ENCODE measurements around the gene BANK1.

DNA sequence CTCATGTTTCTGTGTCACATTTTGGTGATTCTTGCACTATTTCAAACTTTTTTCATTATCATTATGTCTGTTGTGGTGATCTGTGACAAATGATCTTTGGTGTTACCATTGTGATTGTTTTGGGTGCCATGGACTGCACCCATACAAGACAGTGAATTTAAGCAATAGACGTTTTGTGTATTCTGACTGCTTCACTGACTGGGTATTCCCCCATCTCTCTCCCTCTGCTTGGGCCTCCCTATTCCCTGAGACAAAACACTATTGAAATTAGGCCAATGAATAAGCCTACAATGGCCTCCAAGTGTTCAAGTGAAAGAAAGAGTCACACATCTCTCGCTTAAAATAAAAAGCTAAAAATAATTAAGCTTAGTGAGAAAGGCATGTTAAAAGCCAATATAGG, 60.2 kb downstream of the BANK1 start:
- TF ChIP-seq, protein P1, sequence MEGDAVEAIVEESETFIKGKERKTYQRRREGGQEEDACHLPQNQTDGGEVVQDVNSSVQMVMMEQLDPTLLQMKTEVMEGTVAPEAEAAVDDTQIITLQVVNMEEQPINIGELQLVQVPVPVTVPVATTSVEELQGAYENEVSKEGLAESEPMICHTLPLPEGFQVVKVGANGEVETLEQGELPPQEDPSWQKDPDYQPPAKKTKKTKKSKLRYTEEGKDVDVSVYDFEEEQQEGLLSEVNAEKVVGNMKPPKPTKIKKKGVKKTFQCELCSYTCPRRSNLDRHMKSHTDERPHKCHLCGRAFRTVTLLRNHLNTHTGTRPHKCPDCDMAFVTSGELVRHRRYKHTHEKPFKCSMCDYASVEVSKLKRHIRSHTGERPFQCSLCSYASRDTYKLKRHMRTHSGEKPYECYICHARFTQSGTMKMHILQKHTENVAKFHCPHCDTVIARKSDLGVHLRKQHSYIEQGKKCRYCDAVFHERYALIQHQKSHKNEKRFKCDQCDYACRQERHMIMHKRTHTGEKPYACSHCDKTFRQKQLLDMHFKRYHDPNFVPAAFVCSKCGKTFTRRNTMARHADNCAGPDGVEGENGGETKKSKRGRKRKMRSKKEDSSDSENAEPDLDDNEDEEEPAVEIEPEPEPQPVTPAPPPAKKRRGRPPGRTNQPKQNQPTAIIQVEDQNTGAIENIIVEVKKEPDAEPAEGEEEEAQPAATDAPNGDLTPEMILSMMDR (IDR thresholded peaks at IDR 0.05): no peak
- TF ChIP-seq POLR2AphosphoS5 (IDR thresholded peaks at IDR 0.05): no peak

Measured in breast epithelium (tissue), 3 donors.